Activated CD4-positive, CD25-positive, alpha-beta regulatory T cell treated with anti-CD3 and anti-CD28 coated beads, Interleukin-2, amount 50 U/mL, for 72 hours (primary cell): ENCODE data around the gene FXR1.
"Not testable (repeated sequence)": the region's sequence is repeated elsewhere in the genome, so short reads cannot be mapped to it uniquely, and the experiment has no call there.

Experiments used
- DNase-seq: peaks from one replicate; pipeline ENCODE4 v3.0.0; 2021

The FXR1 gene

DNA sequence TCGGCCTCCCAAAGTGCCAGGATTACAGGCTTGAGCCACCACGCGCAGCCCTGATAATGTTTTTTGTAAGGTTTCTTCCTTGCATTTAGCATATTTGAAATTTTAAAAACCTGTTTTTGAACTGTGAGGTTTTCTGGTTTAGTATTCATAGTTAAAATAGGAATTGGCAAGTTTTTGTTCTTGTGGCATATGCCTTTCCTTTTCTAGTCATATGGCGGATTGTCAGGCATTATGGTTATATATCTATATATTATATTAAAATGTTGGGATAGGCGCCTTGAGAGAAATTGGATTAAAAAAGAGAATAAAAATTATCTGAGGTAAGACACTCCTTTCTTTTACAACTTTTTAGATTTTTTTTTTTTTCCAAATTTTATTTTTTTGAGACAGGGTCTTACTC lies 28.4 kb downstream of the FXR1 start:
- no peak for DNase-seq

DNA sequence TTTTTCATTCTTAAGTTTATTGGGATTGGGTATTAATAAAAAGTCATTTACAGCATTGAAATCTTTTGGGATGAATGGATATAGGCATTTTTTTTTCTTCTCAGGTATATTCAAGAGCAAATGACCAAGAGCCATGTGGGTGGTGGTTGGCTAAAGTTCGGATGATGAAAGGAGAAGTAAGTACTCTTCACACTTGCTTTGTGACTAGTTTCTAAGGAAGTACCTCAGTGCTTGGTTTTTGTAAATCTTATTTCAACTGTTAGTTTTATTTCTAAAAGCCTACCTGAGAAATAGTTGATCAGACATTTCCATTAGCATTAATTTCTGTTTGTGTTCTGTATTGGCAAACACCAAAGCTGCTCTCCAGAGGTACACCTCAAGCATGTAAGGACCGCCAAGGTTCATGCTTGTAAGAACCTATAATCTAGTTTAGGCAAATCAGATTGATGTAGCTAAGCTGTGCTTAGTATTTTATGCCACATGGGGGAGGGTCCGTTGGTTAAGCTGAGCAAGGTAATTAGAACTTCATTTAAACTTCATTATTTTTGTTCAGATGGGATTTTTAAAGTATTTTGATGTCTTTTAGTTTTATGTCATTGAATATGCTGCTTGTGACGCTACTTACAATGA lies 35.4 kb downstream of the FXR1 start:
- no peak for DNase-seq

DNA sequence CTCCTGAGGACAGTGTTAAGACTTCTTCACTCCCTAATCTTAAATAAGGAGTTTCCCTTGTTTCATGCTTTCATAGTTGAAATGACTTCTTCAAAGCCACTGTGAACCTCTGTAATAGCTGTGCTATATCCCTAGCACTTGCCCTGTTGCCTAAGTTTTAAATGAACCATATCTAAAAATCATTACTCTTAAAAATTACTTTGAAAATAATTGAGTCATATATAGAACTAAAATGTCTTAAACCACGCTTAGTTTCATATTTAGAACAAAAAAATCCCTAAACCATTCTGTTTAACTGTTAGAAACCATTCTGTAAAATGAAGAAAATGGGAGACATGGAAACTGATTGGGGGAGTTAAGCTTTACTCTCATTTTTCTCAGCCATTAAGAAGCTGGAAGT lies 47.2 kb downstream of the FXR1 start:
- no peak for DNase-seq

DNA sequence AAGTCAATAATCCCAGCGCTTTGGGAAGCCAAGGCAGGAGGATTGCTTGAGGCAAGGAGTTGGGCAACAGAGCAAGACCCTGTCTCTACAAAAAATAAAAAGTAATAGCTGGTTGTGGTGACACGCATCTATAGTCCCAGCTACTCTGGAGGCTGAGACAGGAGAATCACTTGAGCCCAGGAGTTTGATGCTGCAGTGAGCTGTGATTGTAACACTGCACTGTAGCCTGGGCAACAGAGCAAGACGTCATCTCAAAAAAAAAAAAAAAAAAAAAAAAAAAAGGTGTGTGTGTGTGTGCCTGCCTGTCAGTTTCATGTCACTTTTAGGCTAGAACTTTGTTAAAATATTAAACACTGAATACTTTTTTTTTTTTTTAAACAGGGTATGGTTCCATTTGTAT lies 48.6 kb downstream of the FXR1 start:
- DNase-seq, result no peak

DNA sequence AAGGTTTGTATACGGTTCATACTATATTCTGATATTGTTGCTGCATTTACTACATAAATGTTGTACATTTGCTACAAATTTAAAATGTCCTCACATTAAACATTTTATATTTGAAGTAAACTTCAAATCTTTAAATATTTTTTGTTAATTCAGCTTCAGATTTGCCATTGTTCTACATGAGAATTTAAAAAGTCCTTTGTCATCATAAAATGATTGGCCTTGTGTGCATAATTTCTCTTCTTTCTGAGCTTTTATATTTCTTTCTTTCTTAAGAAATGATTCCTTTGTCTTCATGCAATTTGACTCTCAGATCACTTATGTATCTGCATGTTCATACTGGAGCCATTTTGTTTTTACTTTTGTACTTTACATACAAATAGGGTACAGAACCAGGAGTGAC lies 49.1 kb downstream of the FXR1 start:
- DNase-seq, result no peak

DNA sequence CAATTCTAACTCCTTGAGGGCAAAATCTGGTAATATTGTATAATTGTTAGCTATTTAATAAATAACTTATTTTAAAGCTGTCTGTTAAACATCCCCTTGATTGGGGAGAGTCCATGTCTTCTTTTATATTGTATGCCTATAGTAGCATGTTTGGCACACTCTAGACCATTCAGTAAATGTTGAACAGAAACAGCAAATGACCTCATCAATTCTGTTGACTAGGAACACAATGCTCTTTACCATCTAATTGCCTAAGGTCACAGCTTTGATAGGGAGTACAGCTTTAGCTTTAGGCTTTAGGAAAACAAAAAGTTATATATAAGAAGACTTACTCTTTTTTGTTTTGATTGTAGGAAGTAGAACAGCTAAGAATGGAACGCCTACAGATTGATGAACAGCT lies 50.1 kb downstream of the FXR1 start:
- DNase-seq, result no peak

DNA sequence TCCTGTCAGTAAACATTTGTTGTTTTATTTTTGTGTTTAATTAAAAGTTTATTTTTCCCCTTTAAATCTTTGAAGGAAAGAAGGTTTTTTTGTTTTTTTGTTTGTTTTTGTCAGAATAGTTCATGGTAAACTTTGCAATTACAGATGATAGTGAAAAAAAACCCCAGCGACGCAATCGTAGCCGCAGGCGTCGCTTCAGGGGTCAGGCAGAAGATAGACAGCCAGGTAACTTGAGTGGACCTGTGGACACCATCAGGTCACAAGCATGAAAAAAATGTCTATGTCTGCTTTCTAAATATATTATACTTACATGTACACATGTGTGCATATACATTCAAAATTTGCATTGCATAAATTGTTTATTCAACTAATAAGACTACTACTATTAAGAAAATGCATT lies 58.5 kb downstream of the FXR1 start:
- no peak for DNase-seq

DNA sequence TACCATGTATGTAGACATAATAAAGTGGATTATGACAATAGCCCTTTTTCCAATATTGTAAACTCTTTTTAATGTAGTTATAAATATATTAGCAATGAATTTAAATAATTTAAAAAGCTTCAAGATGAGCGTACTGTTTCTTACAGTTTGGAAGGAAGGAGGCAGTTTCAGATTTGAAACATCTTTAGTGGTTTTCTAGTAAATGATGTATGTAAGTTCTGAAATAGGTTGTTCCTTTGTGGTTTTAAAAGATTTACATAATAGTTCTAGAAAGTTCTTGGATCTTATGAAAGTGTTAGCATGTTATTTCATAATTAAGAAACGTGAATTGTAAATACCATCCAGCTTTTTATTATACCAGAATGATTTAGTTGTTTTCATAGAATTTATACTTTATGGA lies 61.1 kb downstream of the FXR1 start:
- DNase-seq, result no peak

DNA sequence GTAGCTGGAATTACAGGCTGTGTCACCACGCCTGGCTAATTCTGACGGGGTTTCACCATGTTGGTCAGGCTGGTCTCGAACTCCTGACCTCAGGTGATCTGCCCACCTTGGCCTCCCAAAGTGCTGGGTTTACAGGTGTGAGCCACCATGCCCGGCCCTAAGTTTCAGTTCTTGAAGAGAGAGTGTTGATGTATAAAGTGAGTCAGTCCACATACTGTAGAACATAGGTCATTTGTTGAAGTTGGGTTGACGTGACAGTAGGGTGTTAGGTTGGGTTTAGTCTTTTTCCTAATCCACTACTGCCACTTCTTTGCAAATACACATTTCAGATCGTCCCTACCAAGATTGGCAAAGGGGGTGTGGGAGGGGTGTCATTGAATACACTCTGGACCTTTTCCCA lies 61.8 kb downstream of the FXR1 start:
- no peak for DNase-seq

DNA sequence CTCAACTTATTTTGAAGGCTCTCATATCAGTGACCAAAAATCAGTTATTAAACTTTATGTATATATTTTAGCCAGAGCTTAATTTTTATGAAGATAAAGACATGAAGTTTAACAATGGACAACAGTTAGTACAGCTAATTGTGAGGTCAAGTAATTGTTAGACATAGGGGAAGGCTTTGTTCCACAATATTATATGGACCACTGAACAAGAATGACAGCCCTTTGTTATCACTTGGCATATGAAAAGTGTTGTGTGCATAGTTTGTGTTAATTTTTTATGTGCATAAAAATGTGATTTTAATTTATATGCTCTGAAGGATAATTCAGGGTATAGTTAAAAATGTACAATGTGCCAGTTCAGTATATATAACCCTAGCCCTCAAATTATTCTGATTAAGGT lies 65.0 kb downstream of the FXR1 start:
- no peak for DNase-seq

DNA sequence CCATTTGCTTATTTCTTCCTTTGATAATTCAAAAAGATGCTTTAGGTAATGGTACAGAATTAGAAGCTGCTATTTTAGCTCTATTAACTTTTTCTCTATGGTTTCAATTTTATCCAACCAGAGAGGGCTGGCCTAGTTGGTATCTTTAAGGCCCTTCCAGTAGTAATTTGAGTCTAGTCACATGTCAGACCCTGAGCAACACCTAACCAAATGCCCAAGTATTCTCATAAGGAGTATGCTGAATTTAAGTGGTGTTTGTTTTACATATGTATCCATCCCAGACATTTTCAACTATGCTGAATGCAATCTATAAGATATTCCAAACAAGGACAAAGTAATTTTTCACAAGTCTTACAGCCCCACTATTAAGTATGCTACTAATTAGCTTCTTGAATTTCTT lies 67.5 kb downstream of the FXR1 start:
- DNase-seq, result no peak

DNA sequence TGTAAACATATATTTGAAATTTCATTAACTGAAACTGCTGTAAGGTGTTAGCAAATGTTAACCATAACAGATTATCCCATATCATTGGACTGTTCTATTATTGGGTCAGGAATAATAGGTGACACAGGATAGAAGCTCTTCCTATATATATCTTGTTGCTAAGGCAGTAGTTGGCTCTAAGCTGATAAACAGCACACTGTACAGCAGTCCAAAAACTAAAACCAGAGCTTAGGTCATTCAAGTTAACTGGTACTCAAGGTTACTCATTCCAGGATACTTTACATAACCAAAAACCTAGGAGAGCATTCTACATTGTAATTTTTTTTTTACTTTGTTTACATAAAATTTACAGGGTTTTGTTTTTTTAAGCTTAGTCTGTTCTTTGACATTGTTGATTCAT lies 68.1 kb downstream of the FXR1 start:
- DNase-seq, result no peak

DNA sequence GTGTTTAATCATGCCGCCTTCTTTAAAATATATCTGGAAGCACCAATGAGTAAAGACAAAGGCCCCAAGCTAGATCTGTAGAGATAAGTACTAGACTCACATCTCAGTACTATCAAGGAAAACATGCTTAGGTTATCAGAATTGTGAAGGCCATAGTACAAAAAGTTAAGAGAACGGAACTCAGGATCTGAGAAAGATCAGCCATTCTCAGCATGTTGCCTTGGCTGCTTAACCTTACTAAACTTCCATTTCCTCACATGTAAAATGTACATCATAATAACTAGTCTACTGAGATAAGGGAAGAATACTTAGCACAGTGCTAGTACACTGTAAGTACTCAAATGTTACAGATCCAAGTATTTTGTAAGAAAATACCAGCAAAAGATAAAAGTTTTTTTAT lies 69.4 kb downstream of the FXR1 start:
- DNase-seq, result no peak

DNA sequence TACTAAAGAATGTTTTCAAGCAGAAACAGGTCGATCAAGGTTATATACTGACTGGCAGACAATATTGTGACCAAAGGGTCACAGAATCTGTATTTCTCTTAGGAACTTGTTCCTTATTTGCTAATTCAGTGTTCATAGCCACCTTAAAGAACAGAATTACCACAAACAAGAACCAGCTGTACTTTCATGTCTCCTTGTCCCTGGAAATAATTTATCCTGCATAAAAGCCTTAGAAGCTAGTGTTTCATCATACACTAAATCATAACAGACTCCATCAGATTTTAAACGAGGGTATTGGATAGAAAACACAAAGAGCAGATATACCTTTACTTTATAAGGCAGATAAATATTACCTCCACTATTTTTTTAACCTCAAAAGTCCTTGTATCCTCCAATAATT lies 70.7 kb downstream of the FXR1 start:
- no peak for DNase-seq

DNA sequence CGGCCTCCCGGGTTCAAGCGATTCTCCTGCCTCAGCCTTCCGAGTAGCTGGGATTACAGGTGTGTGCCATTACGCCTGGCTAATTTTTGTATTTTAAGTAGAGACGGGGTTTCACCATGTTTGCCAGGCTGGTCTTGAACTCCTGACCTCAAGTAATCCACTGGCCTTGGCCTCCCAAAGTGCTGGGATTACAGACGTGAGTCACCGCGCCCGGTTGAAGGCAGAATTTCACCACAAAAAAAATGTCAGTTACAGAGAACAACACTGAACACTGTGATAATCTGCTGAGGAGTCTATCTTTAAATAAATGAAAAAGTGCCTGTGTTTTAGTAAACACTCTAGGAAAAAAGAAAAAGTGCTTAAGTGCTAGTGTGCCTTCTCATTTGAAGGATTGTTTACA lies 73.9 kb downstream of the FXR1 start:
- DNase-seq, result not testable (repeated sequence)

DNA sequence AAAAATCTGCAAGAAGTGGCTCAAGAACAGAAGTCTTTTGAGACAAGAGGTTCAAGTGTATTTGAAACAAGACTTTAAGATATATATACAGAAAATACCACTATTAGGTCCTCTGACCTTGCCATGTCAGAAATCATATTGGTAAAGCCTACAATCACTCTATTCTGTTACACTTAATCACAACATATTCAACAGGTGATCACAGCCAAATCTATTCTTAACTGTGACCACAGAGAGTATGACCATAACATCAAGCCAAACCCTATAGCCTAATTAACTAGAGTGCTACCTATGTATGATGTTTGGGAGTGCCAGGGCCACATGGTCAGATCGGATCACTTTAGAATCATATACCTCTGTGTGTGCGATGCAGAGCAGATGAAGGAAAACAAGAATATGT lies 74.9 kb downstream of the FXR1 start:
- no peak for DNase-seq

DNA sequence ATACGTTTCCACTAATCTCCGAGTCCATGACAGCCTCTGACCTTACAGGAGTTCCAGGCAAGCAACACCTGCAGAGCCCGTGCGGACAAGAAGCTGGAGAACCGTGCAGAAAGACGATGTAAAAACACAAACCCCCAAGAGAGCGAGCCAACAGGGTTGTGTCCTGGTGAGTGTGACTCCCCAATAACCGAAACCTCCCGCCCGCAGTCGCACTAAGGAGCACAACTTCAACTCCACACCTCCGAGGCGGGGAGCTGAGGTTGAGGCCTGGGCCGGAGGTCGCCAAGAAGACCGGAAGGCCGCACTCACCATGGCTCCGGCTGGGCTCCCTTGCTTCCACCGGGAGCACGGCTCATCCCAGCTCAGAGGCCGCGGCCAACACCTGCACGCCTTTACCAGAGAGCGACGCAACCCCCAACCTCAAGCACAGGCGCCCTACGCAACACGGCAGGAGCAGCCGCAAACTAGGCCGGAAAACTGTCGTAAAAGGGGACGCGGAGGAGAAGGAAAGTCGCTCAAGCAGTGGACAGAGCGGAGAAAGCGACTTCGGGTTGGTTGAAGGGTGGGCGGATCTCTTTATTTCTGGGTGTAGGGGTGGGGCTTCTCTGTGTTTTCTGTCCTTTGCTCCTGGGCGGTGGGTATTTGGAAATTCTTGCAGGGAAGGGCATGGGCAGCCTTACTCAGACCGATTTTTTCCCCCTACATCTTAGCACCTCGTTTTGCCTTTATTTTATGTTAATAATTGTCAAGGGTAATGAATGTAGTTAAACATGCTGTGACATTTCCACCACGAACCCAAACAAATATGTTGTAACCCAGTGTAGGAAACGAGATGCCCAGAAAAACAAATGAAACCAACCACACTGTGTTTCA lies 77.1 kb downstream of the FXR1 start, which contains the start of gene DNAJC19:
Gene DNAJC19, minus strand, starts transcription at position 446 of the 873 bp plus-strand sequence. Its CDS starts 134 bp downstream, at position 312.
- peak; percentile 81 for DNase-seq

DNA sequence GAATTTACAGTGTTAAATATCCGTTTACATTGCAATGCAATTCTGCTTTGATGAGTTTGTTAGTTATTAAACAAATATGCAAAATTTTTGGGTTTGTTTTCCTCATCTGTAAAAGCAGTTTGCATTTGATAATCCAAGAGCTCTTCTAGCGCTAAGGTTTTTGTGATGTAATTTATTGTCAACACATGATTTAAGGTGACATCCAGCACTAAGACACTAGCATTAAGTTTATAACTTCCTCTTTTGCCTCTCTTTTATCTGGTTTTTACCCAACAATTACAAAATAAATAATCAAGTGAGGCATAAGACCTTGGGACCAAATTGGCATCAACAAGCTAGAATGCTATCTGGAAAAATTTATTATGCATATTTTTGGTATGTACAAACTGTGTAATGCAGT lies 78.0 kb downstream of the FXR1 start:
- no peak for DNase-seq

DNA sequence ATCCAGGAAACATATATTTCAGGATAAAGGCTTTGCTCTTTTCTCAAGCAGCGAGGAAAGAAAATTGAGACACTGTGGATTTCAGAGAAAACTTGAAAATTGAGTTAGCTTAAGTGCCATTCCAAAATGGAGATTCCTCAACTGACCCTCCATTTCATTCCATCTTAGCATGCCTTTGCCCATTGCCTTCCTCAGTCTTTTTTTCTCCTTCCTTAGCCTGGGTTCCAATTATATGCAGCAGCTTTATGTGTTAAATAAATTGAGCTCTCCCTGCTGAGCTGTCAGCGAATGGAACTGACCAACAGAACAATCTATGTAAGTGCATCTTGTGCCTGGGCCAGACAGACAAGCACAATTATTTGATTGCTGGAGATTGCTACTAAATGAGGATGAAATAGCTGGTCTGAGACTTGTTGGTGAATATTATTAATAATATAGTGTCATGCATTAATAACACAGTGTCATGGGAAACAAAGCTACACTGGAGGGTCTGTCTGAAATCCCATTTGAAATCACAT lies 84.0 kb downstream of the FXR1 start:
- DNase-seq, result no peak

DNA sequence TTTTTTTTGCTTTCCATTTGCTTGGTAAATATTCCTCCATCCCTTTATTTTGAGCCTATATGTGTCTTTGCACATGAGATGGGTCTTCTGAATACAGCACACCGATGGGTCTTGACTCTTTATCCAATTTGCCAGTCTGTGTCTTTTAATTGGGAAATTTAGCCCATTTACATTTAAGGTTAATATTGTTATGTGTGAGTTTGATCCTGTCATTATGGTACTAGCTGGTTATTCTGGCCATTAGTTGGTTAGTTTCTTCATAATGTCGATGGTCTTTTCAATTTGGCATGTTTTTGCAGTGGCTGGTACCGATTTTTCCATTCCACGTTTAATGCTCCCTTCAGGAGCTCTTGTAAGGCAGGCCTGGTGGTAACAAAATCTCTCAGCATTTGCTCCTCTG lies 89.9 kb downstream of the FXR1 start:
- not testable (repeated sequence) for DNase-seq

DNA sequence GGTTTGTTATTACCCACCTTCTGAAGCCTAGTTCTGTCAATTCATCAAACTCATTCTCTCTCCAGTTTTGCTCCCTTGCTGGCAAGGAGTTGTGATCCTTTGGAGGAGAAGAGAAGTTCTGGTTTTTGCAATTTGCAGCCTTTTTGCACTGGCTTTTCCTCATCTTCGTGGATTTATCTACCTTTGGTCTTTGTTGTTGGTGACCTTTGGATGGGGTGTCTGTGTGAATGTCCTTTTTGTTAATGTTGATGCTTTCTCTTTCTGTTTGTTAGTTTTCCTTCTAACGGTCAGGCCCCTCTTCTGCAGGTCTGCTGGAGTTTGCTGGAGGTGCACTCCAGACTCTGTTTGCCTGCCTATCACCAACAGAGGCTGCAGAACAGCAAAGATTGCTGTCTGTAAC lies 91.0 kb downstream of the FXR1 start:
- not testable (repeated sequence) for DNase-seq

DNA sequence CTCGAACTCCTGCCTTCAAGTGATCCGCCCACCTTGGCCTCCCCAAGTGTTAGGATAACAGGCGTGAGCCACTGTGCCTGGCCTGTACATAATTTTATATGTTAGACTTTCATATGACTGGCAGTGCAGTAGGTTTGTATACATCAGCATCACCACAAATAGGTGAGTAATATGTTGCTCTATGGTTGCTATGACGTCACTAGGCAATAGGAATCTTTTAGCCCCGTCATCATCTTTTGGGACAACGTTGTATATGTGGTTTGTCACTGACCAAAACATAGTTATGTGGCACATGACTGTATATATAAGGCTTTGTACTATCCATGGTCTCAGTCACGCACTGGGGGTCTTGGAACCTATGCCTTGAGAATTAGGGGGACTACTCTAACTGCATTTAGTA lies 94.1 kb downstream of the FXR1 start:
- no peak for DNase-seq

DNA sequence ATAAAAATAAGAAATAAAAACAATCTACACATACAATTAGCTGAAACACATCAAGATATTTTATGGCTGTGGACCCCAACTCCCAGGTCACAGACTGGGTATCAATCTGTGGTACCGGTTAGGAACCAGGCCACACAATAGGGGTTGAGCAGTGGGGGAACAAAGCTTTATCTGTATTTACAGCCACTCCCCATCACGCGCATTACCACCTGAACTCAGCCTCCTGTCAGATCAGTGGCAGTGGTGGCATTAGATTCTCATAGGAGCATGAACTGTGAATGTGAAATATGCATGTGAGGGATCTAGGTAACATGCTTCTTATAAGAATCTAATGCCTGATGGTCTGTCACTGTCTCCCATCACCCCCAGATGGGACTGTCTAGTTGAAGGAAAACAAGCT lies 94.8 kb downstream of the FXR1 start:
- DNase-seq, result no peak

DNA sequence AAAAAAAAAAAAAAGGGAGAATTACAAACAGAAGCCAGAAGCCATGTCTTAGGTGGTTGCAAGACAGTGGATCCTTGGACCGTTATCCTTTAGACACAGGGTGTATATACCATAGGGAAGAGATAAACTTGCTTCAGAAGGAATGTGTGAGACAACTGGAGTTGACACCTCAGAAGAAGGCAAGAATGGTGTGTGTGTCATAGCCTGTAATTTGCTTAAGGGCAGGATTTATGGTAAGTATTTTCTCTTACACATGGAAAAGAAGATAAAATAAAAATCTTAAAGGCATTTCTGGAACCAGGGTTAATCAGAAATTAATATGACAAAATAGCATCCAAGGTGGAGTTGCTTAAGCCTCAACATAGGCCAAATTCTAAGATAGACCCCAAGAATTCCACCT lies 96.3 kb downstream of the FXR1 start:
- no peak for DNase-seq
